Measurements from ENCODE around the gene EXO1. TPM values are rescaled to one million over a fixed set of nuclear protein-coding genes. Genes with fewer than 3 reads are reported as not detected.

Gene EXO1
- total RNA-seq, 1 donor from 2014 or later, result 2.2 TPM

DNA sequence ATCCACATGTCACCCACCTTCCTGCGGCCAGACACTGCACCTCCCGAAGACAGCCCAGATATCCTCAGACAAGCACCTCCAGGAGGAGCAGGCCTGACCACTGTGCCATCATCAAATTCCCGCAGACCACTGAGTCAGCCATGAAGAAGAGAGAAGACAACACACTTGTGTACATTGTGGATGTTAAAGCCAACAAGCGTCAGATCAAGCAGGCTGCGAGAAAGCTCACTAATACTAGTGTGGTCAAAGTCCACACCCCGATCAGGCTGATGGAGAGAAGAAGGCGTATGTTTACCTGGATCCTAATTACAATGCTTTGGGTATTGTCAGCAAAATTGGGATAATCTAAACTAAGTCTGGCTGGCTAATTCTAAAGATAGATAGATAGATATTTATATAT, 68.2 kb downstream of the EXO1 start:
- H3K9me3 Mint-ChIP-seq (ENCODE audit: unreplicated experiment), result peaks cover 2% of the 10 kb centered on the region
- no peaks in the 10 kb centered on the region for H3K4me1 Mint-ChIP-seq (ENCODE audit: low read depth, unreplicated experiment)
- H3K27me3 Mint-ChIP-seq (ENCODE audit: unreplicated experiment), result peaks cover 1% of the 10 kb centered on the region
- DNase-seq, result no peak
- no peaks in the 10 kb centered on the region for H3K36me3 Mint-ChIP-seq (ENCODE audit: unreplicated experiment)
- TF ChIP-seq, protein P1, sequence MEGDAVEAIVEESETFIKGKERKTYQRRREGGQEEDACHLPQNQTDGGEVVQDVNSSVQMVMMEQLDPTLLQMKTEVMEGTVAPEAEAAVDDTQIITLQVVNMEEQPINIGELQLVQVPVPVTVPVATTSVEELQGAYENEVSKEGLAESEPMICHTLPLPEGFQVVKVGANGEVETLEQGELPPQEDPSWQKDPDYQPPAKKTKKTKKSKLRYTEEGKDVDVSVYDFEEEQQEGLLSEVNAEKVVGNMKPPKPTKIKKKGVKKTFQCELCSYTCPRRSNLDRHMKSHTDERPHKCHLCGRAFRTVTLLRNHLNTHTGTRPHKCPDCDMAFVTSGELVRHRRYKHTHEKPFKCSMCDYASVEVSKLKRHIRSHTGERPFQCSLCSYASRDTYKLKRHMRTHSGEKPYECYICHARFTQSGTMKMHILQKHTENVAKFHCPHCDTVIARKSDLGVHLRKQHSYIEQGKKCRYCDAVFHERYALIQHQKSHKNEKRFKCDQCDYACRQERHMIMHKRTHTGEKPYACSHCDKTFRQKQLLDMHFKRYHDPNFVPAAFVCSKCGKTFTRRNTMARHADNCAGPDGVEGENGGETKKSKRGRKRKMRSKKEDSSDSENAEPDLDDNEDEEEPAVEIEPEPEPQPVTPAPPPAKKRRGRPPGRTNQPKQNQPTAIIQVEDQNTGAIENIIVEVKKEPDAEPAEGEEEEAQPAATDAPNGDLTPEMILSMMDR (IDR thresholded peaks at IDR 0.05; ENCODE audit: partially characterized antibody, unreplicated experiment), result no peak
- no peak overlapping the region for H3K27ac Mint-ChIP-seq (ENCODE audit: unreplicated experiment)
- H3K4me3 Mint-ChIP-seq (ENCODE audit: unreplicated experiment), result no peak overlapping the region

DNA sequence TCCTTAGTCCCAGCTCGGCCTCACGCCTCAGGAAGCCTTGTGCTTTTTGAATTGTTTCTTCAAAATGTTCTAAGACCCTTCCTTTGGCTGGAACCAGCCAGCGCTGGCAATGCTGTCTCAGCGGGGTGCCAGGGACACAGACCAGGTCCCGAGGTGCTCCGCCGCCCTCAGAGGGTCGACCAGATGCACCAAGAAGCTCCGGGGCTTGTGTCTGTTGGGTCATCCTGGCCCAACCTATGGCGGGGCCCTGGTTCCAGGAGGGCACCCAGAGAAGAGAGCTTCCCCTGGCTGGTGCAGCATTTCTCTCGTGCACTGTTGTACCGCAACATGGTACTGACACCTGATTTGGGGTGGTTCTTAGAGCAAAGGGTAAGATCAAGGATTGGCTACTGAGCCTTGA, 69.5 kb downstream of the EXO1 start:
- TF ChIP-seq, protein P1 (IDR thresholded peaks at IDR 0.05; ENCODE audit: partially characterized antibody, unreplicated experiment), result no peak
- Mint-ChIP-seq H3K27ac (ENCODE audit: unreplicated experiment) (no peak overlapping the region), H3K4me1 (ENCODE audit: low read depth, unreplicated experiment) (no peaks in the 10 kb centered on the region), H3K27me3 (ENCODE audit: unreplicated experiment) (peaks cover 1% of the 10 kb centered on the region), H3K36me3 (ENCODE audit: unreplicated experiment) (no peaks in the 10 kb centered on the region), H3K4me3 (ENCODE audit: unreplicated experiment) (no peak overlapping the region), H3K9me3 (ENCODE audit: unreplicated experiment) (peaks cover 2% of the 10 kb centered on the region)
- DNase-seq, result no peak

DNA sequence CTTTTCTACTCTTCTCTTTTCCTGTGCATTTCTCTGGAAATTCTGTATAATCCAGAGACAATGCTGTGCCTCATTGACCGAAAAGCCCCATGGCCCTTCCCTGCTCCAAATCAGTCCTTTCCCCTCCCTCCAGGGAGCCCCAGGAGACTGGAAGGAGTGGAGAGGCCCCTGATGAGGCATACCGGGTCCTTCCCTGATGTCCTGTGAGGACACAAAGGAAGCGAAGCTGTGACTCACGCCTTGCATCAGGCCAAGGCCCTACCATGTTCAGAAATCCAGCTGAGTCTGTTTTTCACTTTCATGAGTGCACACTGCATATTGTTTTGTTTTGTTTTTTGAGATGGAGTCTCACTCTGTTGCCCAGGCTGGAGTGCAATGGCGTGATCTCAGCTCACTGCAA, 70.9 kb downstream of the EXO1 start:
- H3K27ac Mint-ChIP-seq (ENCODE audit: unreplicated experiment), result no peak overlapping the region
- peaks cover 3% of the 10 kb centered on the region for H3K4me1 Mint-ChIP-seq (ENCODE audit: low read depth, unreplicated experiment)
- no peaks in the 10 kb centered on the region for H3K36me3 Mint-ChIP-seq (ENCODE audit: unreplicated experiment)

DNA sequence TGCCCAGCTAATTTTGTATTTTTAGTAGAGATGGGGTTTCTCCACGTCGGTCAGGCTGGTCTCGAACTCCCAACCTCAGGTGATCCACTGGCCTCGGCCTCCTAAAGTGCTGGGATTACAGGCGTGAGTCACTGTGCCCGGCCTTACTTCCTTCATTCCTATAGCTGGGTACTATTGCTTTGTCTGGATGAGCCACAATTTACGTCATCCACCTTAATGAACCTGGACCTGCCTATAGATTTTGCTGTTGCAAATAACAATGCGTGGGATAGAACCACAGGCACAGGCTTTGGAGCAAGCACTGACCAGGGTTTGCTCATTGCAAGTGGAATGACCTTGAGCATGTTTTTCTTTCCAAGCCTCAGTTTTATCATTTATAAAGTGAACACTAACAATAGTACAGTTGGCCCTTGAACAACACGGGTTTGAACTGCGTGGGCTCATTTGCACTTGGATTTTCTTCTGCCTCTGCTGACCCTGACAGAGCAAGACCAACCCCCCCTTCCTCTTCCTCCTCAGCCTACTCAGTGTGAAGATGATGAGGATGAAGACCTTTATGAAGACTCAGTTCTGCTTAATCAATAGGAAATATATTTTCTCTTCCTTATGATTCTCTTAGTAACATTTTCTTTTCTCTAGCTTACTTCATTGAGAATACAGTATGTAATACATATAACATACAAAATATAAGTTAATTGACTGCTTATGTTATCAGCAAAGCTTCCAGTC, 76.2 kb downstream of the EXO1 start:
- Mint-ChIP-seq H3K4me3 (ENCODE audit: unreplicated experiment) (no peak overlapping the region), H3K36me3 (ENCODE audit: unreplicated experiment) (peaks cover 3% of the 10 kb centered on the region), H3K9me3 (ENCODE audit: unreplicated experiment) (peaks cover 2% of the 10 kb centered on the region), H3K27me3 (ENCODE audit: unreplicated experiment) (no peaks in the 10 kb centered on the region), H3K27ac (ENCODE audit: unreplicated experiment) (no peak overlapping the region), H3K4me1 (ENCODE audit: low read depth, unreplicated experiment) (peaks cover 3% of the 10 kb centered on the region)
- DNase-seq, result no peak
- TF ChIP-seq, protein P1 (IDR thresholded peaks at IDR 0.05; ENCODE audit: partially characterized antibody, unreplicated experiment), result no peak

More for the DNA sequence above, 70.9 kb downstream of the EXO1 start:
- H3K27me3 Mint-ChIP-seq (ENCODE audit: unreplicated experiment), result peaks cover 1% of the 10 kb centered on the region
- TF ChIP-seq, protein P1 (IDR thresholded peaks at IDR 0.05; ENCODE audit: partially characterized antibody, unreplicated experiment), result no peak
- DNase-seq, result no peak
- no peak overlapping the region for H3K4me3 Mint-ChIP-seq (ENCODE audit: unreplicated experiment)
- H3K9me3 Mint-ChIP-seq (ENCODE audit: unreplicated experiment), result peaks cover 2% of the 10 kb centered on the region

DNA sequence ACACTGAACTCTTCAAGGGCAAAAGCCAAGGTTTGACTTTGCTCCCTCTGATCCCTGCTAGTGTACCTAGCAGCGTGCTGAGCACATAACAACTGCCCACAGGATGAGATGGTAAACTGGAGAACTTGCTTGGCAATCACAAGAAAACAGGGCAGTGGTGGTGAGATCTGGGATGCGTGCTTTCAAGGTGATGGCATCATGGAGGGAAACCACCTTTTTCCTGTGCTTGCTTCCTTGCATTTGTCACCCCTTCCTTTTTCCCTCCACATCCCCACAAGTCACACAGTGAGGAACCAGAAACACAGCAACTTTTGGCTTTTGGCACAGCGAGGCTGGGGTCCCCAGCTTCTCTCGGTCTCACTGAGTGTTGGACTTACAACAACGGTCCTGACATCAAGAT, 78.1 kb downstream of the EXO1 start:
- Mint-ChIP-seq H3K4me3 (ENCODE audit: unreplicated experiment) (no peak overlapping the region), H3K36me3 (ENCODE audit: unreplicated experiment) (peaks cover 3% of the 10 kb centered on the region), H3K27me3 (ENCODE audit: unreplicated experiment) (no peaks in the 10 kb centered on the region), H3K4me1 (ENCODE audit: low read depth, unreplicated experiment) (peaks cover 3% of the 10 kb centered on the region), H3K27ac (ENCODE audit: unreplicated experiment) (no peak overlapping the region), H3K9me3 (ENCODE audit: unreplicated experiment) (peaks cover 1% of the 10 kb centered on the region)
- TF ChIP-seq, protein P1 (IDR thresholded peaks at IDR 0.05; ENCODE audit: partially characterized antibody, unreplicated experiment), result no peak
- no peak for DNase-seq
